IMR-90 (cell line): Measurements from ENCODE around the gene TXNL1. TPM values are rescaled to one million over a fixed set of nuclear protein-coding genes. Genes with fewer than 3 reads are reported as not detected.

ENCODE experiments used
- ATAC-seq: fragments of 200-7000 bp; cut with Tn5 transposase; 2 replicates; pipeline ENCODE4 v1.9.1; 2020; ENCODE audit warnings: low read depth, mild to moderate bottlenecking, moderate library complexity
- BruUV-seq: library from RNA; stranded (reverse); fragments of 400-500 nt; replicated peaks from 2 replicates; lab custom pipeline; 2021; lab: Mats Ljungman, UMichigan
- CTCF ChIA-PET: fragments of 300-600 bp; formaldehyde crosslinking; extraction: SDS; loops from one replicate; lab custom pipeline; 2021; ENCODE audit warnings: antibody characterized with exemption; lab: Yijun Ruan, JAX
- POLR2A ChIA-PET: fragments of 300-600 bp; sonication (Branson Sonifier 250); formaldehyde crosslinking; loops from one replicate; lab custom pipeline; 2022; ENCODE audit warnings: antibody characterized with exemption; ENCODE audit not compliant: unreplicated experiment; lab: Charles Lee
- DNase-seq: peaks from one replicate; pipeline ENCODE4 v3.0.0; 2013
- H2AFZ ChIP-seq: replicated peaks from 2 replicates; pipeline ENCODE3; 2013; ENCODE audit warnings: low read length, mild to moderate bottlenecking; ENCODE audit not compliant: poor library complexity
- H2AK5ac ChIP-seq: 2 replicates; pipeline ENCODE4 v1.6.1; 2013; ENCODE audit warnings: low read depth, low read length, inconsistent platforms
- H2AK9ac ChIP-seq: replicated peaks from 2 replicates; pipeline ENCODE3; 2013; ENCODE audit warnings: mild to moderate bottlenecking, low read depth, low read length, moderate library complexity; ENCODE audit not compliant: poor library complexity
- H2BK120ac ChIP-seq: 2 replicates; pipeline ENCODE4 v1.6.1; 2013; ENCODE audit warnings: low read depth, low read length, inconsistent platforms
- H2BK15ac ChIP-seq: 3 replicates; pipeline ENCODE4 v1.6.1; 2013; ENCODE audit warnings: low read depth, low read length, inconsistent platforms
- H2BK20ac ChIP-seq: 2 replicates; pipeline ENCODE4 v1.6.1; 2013; ENCODE audit warnings: low read depth, mild to moderate bottlenecking, inconsistent platforms, low read length, moderate library complexity
- H2BK5ac ChIP-seq: 2 replicates; pipeline ENCODE4 v1.6.1; 2013; ENCODE audit warnings: mild to moderate bottlenecking, low read depth, low read length, inconsistent platforms; ENCODE audit not compliant: poor library complexity, severe bottlenecking
- H3K14ac ChIP-seq: replicated peaks from 2 replicates; pipeline ENCODE4 v1.6.1; 2013; ENCODE audit warnings: low read depth, low read length, inconsistent platforms
- H3K18ac ChIP-seq: 2 replicates; pipeline ENCODE4 v1.6.1; 2013; ENCODE audit warnings: low read depth, low read length, control low read depth
- H3K23ac ChIP-seq: 2 replicates; pipeline ENCODE4 v1.6.1; 2013; ENCODE audit warnings: low read depth, low read length, inconsistent platforms
- H3K27ac ChIP-seq: 2 replicates; pipeline ENCODE4 v1.5.1; 2013; ENCODE audit warnings: mild to moderate bottlenecking, control low read depth, low read length; ENCODE audit not compliant: insufficient read depth
- H3K27me3 ChIP-seq: 2 replicates; pipeline ENCODE4 v1.6.1; 2013; ENCODE audit warnings: low read length; ENCODE audit not compliant: control insufficient read depth, insufficient read depth
- H3K36me3 ChIP-seq: 2 replicates; pipeline ENCODE4 v1.6.1; 2013; ENCODE audit warnings: low read length, mixed read lengths; ENCODE audit not compliant: control insufficient read depth, insufficient read depth
- H3K4ac ChIP-seq: 2 replicates; pipeline ENCODE4 v1.6.1; 2013; ENCODE audit warnings: low read depth, low read length, inconsistent platforms
- H3K4me1 ChIP-seq: 2 replicates; pipeline ENCODE4 v1.6.1; 2013; ENCODE audit warnings: low read length, mixed read lengths; ENCODE audit not compliant: control insufficient read depth, insufficient read depth
- H3K4me2 ChIP-seq: 2 replicates; pipeline ENCODE4 v1.6.1; 2013; ENCODE audit warnings: low read depth, mild to moderate bottlenecking, control low read depth, low read length, moderate library complexity
- H3K4me3 ChIP-seq: 2 replicates; pipeline ENCODE4 v1.5.1; 2013; ENCODE audit warnings: low read depth, mild to moderate bottlenecking, control low read depth, low read length, moderate library complexity; ENCODE audit not compliant: insufficient read depth
- H3K56ac ChIP-seq: 2 replicates; pipeline ENCODE4 v1.6.1; 2013; ENCODE audit warnings: low read length, inconsistent platforms; ENCODE audit not compliant: insufficient read depth; ENCODE audit errors: extremely low read depth
- H3K79me1 ChIP-seq, 2 experiments: 2 replicates each; pipeline ENCODE4 v1.6.1; 2013; ENCODE audit warnings: low read length in 2 of 2, inconsistent platforms in 1 of 2, low read depth in 1 of 2
- H3K9ac ChIP-seq: 2 replicates; pipeline ENCODE4 v1.6.1; 2013; ENCODE audit warnings: low read depth, low read length, control low read depth
- H3K9me1 ChIP-seq: 2 replicates; pipeline ENCODE4 v1.6.1; 2013; ENCODE audit warnings: low read length, inconsistent platforms; ENCODE audit not compliant: insufficient read depth
- H3K9me3 ChIP-seq: 2 replicates; pipeline ENCODE4 v1.6.1; 2013; ENCODE audit warnings: low read length; ENCODE audit not compliant: control insufficient read depth, insufficient read depth
- H4K20me1 ChIP-seq: 2 replicates; pipeline ENCODE4 v1.6.1; 2013; ENCODE audit warnings: low read length, inconsistent platforms; ENCODE audit not compliant: insufficient read depth
- H4K5ac ChIP-seq: 2 replicates; pipeline ENCODE4 v1.6.1; 2013; ENCODE audit warnings: mild to moderate bottlenecking, low read depth, low read length, control low read depth
- H4K8ac ChIP-seq, 2 experiments: 2 replicates each; pipeline ENCODE4 v1.6.1; 2013; ENCODE audit warnings: low read depth in 2 of 2, low read length in 2 of 2, control low read depth in 1 of 2, inconsistent platforms in 1 of 2
- H4K91ac ChIP-seq: 2 replicates; pipeline ENCODE4 v1.6.1; 2013; ENCODE audit warnings: low read depth, low read length, inconsistent platforms; ENCODE audit not compliant: insufficient read depth
- FOS ChIP-seq: fragments of 150-350 bp; IDR thresholded peaks from 2 replicates; pipeline ENCODE4 v1.6.1; 2016; ENCODE audit warnings: low read depth, low read length
- MAFK ChIP-seq: IDR thresholded peaks from 2 replicates; pipeline ENCODE4 v1.6.1; 2012; ENCODE audit warnings: low read depth, low read length, improper control_type of control experiment
- MAZ ChIP-seq: IDR thresholded peaks from 2 replicates; pipeline ENCODE4 v1.6.1; 2012; ENCODE audit warnings: low read depth, mild to moderate bottlenecking, low read length, improper control_type of control experiment, moderate library complexity, borderline replicate concordance
- NFE2L2 ChIP-seq: fragments of 150-350 bp; IDR thresholded peaks from 2 replicates; pipeline ENCODE4 v1.6.1; 2016; ENCODE audit warnings: low read depth, mild to moderate bottlenecking, low read length
- WGBS, 2 experiments: methylation state at CpG; one replicate each; pipeline versions ENCODE4 v1.1.5 to v1.1.7; 2013; ENCODE audit warnings: missing lambda C conversion rate in 2 of 2; ENCODE audit not compliant: insufficient read length in 1 of 2; ENCODE audit errors: extremely low coverage in 2 of 2; 5-methylcytosine and 5-hydroxymethylcytosine counted together
- dilution Hi-C: fragments of 300-500 bp; cut with HindIII; formaldehyde crosslinking; loops from one replicate; pipeline ENCODE4 v1.14.3; 2018; ENCODE audit warnings: low sequenced_read_pairs; ENCODE audit not compliant: unreplicated experiment
- in situ Hi-C: fragments of 300-500 bp; cut with MboI; formaldehyde crosslinking; loops from 3 replicates; pipeline ENCODE4 v1.14.3; 2019; ENCODE audit warnings: low sequenced_read_pairs, inconsistent platforms, mixed read lengths
- intact Hi-C: fragments of 100-400 bp; cut with micrococcal nuclease; formaldehyde crosslinking; loops from 2 replicates; pipeline ENCODE4 v1.10.0; 2022
- polyA plus RNA-seq, 3 experiments: library from polyadenylated mRNA; depleted of rRNA; stranded (reverse); fragments of >200 nt; gene quantifications; 2 replicates each; pipeline ENCODE4 v1.2.3, GENCODE V29; 2012; ENCODE audit warnings: low replicate concordance in 1 of 3
- total RNA-seq: library from RNA; depleted of rRNA; stranded (reverse); fragments of >200 nt; gene quantifications from 2 replicates; pipeline ENCODE4 v1.2.3, GENCODE V29; 2012
- TF ChIP-seq, protein P1 (sequence below): conservative IDR thresholded peaks from 2 replicates; pipeline ENCODE4 v1.5.1; 2012; ENCODE audit warnings: mild to moderate bottlenecking, low read depth, low read length, improper control_type of control experiment

The TXNL1 gene
- total and polyA plus RNA-seq, 2 of the 4 experiments (the other 2 are of a cell fraction) = 38.7 to 62.5 TPM

GRCh38 chr18:56659111-56659510 is 20.7 kb upstream of the TXNL1 start:
- Histone ChIP-seq H4K8ac (no peak overlapping the region), H3K27me3 (no peaks in the 10 kb centered on the region), H2BK5ac (no peak overlapping the region), H3K4me1 (no peaks in the 10 kb centered on the region), H3K4ac (no peak overlapping the region), H3K56ac (no peak overlapping the region), H3K4me3 (no peak overlapping the region), H3K9me3 (no peaks in the 10 kb centered on the region), H2BK15ac (no peak overlapping the region), H3K36me3 (no peaks in the 10 kb centered on the region), H2AK9ac (no peak overlapping the region), H4K91ac (no peak overlapping the region), H2AK5ac (no peak overlapping the region), H3K27ac (no peak overlapping the region), H3K79me1 (peaks cover 26 to 31% of the 10 kb centered on the region in 2 experiments), H3K14ac (no peak overlapping the region), H3K4me2 (no peak overlapping the region), H4K20me1 (no peaks in the 10 kb centered on the region; the same call in 1 of the 2 replicates), H3K23ac (no peak overlapping the region), H3K18ac (no peak overlapping the region), H3K9me1 (peaks cover 3% of the 10 kb centered on the region; the same call in 1 of the 2 replicates), H3K9ac (no peak overlapping the region), H2BK20ac (no peak overlapping the region), H4K5ac (no peak overlapping the region), H2AFZ (no peak overlapping the region), H2BK120ac (no peak overlapping the region)
- intact Hi-C loops (no loop called here), in situ Hi-C loops (no loop called here), dilution Hi-C loops (no loop called here)
- WGBS, 2 experiments = no CpG with 5 or more reads among the region's 4 CpGs
- DNase-seq = no peak
- CTCF ChIA-PET = interaction anchor here (0.6 kb wide), 2 partner anchors 113 to 904 kb away, joined by 3 to 4 read pairs; no protein-coding TSS in a partner anchor
- POLR2A ChIA-PET = no interaction called here
- no TSS peak for BruUV-seq
- TF ChIP-seq MAZ (no peak), FOS (no peak), MAFK (peak; percentile 57; the same call in 1 of the 2 replicates), NFE2L2 (no peak)
- TF ChIP-seq, protein P1, sequence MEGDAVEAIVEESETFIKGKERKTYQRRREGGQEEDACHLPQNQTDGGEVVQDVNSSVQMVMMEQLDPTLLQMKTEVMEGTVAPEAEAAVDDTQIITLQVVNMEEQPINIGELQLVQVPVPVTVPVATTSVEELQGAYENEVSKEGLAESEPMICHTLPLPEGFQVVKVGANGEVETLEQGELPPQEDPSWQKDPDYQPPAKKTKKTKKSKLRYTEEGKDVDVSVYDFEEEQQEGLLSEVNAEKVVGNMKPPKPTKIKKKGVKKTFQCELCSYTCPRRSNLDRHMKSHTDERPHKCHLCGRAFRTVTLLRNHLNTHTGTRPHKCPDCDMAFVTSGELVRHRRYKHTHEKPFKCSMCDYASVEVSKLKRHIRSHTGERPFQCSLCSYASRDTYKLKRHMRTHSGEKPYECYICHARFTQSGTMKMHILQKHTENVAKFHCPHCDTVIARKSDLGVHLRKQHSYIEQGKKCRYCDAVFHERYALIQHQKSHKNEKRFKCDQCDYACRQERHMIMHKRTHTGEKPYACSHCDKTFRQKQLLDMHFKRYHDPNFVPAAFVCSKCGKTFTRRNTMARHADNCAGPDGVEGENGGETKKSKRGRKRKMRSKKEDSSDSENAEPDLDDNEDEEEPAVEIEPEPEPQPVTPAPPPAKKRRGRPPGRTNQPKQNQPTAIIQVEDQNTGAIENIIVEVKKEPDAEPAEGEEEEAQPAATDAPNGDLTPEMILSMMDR = no peak
- ATAC-seq = no peak
